IMR-90 (cell line): ENCODE results near the gene CEP126.

Source experiments
- POLR2A ChIP-seq: IDR thresholded peaks from 2 replicates; pipeline ENCODE4 v1.6.1; 2012; ENCODE audit warnings: mild to moderate bottlenecking, low read depth, low read length
- SMC3 ChIP-seq: fragments of 150-350 bp; IDR thresholded peaks from 2 replicates; pipeline ENCODE4 v1.6.1; 2016; ENCODE audit warnings: low read depth, mild to moderate bottlenecking, antibody characterized with exemption, low read length, moderate library complexity

DNA sequence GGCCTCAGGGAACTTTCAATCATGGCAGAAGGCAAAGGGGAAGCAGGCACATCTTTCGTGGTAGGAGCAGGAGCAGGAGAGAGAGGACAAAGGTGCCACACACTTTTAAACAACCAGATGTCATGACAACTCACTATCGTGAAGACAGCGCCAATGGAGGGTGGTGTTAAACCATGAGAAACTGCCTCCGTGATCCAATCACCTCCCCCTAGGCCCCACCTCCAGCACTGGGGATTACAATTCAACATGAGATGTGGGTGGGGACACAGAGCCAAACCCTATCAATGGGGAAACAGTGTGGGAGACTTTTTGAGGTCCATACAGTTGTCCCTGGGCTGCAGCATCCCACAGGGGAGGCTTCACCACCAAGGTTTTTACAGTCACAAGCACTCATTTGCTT, 90.5 kb downstream of the CEP126 start:
- no peak for TF ChIP-seq POLR2A
- no peak for TF ChIP-seq SMC3
